ENCODE measurements around the gene SNX5.

Gene SNX5

DNA sequence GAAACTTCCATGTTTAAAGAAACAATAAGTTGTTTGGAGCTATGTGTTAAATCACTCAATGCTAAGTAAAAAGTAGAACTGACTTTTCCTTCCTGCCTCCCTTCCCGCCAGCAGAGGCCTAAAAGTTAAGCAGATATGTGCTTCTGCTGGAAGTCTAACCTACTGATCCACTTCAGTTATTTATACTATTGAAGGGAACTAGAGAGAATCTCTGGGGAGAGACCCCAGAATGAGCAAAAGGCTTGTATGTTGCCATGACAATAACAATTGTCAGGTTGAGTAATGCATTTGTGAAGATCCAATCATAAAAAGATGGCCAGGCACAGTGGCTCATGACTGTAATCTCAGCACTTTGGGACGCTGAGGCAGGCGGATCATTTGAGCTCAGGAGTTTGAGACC lies 25.0 kb upstream of the SNX5 start:
- TF ChIP-seq, protein P1, sequence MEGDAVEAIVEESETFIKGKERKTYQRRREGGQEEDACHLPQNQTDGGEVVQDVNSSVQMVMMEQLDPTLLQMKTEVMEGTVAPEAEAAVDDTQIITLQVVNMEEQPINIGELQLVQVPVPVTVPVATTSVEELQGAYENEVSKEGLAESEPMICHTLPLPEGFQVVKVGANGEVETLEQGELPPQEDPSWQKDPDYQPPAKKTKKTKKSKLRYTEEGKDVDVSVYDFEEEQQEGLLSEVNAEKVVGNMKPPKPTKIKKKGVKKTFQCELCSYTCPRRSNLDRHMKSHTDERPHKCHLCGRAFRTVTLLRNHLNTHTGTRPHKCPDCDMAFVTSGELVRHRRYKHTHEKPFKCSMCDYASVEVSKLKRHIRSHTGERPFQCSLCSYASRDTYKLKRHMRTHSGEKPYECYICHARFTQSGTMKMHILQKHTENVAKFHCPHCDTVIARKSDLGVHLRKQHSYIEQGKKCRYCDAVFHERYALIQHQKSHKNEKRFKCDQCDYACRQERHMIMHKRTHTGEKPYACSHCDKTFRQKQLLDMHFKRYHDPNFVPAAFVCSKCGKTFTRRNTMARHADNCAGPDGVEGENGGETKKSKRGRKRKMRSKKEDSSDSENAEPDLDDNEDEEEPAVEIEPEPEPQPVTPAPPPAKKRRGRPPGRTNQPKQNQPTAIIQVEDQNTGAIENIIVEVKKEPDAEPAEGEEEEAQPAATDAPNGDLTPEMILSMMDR (conservative IDR thresholded peaks at IDR 0.05; ENCODE audit: low read depth, low read length), result no peak
- DNase-seq (ENCODE audit: low read depth), result no peak
- H3K4me3 ChIP-seq (ENCODE audit: low read length), result no peak overlapping the region

DNA sequence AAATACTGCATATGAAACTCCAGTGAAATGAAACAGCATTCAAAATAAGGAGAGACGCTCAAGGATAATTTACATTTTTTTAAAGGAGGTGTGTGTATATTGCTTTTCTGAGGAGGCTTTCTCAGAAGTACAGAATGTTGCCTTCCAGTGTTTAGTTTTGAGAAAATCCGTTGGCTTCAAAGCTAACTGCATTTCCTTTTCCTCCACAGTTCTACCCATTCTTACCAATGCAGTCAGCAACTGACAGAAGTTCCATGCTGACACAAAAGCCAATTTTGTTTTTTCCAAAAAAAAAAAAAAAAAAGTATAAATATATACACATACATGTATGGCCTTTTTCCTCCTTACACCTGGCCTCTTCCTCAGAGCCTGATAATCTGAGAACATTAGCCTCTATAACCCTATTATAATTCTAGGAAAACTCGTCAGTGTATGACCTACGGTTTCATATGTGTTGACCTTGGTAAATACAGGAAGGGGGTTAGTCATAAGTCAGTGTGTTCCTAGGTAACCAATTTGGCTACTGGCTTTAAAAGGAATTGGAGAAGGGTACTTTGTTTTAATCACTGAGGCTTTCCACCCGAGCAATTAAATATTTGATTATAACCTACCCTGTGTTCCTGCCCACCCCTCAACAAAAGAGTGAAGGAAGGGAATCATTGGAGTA lies 24.4 kb upstream of the SNX5 start:
- TF ChIP-seq, protein P1 (conservative IDR thresholded peaks at IDR 0.05; ENCODE audit: low read depth, low read length), result no peak
- no peak for DNase-seq (ENCODE audit: low read depth)

DNA sequence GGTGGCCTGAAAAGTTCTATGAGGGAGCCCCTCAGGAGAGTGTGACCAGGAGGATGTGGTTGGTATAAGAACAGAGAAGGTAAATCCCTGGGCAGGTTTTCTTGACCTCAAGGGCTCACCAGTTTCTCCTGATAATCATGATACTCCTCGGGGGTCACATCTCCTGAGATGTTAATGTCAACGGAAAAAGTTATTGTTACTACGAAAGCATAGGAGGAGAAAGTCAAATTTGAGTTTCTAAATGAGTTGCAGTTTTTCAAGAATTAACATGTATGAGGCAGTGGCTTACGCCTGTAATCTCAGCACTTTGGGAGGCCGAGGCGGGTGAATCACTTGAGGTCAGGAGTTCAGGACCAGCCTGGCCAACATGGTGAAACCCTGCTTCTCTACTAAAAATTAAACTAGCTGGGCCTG lies 23.6 kb upstream of the SNX5 start:
- H3K4me3 ChIP-seq (ENCODE audit: low read length), result no peak overlapping the region
- no peak for DNase-seq (ENCODE audit: low read depth)
- TF ChIP-seq, protein P1 (conservative IDR thresholded peaks at IDR 0.05; ENCODE audit: low read depth, low read length), result no peak

More for the DNA sequence above, 24.4 kb upstream of the SNX5 start:
- H3K4me3 ChIP-seq (ENCODE audit: low read length), result no peak overlapping the region

DNA sequence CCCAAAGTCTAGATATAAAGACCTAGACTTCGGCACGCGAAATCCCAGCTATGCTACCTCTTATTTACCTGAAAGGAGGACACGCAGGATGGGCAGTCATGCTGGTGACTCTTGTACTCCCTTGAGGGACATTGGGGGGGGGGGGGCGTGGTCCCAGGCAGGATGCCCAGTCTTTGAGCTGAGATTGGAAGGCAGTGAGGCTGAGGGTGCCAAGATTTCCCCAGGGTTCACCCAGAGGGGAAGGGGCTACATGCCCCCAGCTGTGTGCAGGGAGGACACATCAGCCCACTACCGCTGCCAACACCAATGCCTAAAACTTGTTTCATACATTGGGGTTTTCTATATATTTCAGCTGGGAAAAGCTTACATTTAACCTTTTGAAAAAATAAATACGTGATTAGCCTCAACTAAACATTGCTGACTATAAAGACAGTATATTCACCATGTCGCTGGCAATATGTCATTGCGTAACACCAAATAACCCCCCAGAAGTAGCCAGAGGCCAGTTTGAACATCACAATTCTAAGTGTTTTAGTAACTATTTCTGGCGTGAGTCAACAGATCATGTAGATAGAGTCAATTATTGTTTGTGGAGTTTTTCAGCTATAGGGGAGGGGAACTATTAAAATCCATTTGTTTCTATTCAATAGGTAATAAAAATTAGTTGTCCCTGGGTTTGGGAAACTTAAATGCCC lies 21.8 kb upstream of the SNX5 start:
- no peak overlapping the region for H3K4me3 ChIP-seq (ENCODE audit: low read length)
- TF ChIP-seq, protein P1 (conservative IDR thresholded peaks at IDR 0.05; ENCODE audit: low read depth, low read length), result no peak
- DNase-seq (ENCODE audit: low read depth), result no peak

DNA sequence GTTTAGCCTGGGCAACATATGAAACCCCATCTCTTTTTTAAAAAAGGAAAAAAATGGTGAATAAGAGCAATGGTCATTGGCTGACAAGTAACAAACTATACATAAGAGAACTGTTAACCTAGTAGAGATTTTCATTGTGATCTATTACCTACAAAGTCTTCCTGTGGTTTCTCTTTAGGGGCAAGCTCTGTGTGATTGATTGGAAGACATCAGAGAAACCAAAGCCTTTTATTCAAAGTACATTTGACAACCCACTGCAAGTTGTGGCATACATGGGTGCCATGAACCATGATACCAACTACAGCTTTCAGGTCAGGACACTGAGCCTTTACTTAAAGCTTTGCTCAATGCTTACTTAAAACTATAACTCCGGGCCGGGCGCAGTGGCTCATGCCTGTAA lies 19.4 kb upstream of the SNX5 start:
- H3K4me3 ChIP-seq (ENCODE audit: low read length), result no peak overlapping the region
- DNase-seq (ENCODE audit: low read depth), result no peak
- TF ChIP-seq, protein P1 (conservative IDR thresholded peaks at IDR 0.05; ENCODE audit: low read depth, low read length), result no peak

DNA sequence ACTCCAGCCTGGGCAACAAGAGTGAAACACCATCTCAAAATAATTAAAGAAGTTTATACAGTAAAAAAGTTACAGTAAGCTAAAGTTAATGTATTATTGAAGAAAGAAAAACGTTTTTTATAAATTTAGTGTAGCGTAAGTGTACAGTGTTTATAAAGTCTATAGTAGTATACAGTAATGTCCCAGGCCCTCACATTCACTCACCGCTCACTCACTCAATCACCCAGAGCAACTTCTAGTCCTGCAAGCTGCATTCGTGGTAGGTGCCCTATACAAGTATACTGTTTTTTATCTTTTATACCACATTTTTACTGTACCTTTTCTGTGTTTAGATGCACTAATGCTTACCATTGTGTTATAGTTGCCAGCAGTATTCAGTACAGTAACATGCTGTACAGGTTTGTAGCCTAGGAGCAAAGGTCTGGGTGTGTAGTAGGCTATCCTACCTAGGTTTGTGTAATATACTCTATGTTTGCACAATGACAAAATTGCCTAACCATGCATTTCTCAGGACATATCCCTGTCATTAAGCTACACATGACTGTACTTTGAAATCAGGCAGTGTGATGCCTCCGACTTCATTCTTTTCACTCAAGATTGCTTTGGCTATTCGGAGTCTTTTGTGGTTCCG lies 16.9 kb upstream of the SNX5 start:
- DNase-seq (ENCODE audit: low read depth), result no peak
- TF ChIP-seq, protein P1 (conservative IDR thresholded peaks at IDR 0.05; ENCODE audit: low read depth, low read length), result no peak

More for the DNA sequence above, 16.9 kb upstream of the SNX5 start:
- H3K4me3 ChIP-seq (ENCODE audit: low read length), result no peak overlapping the region
